Esophagus squamous epithelium (tissue), 5 donors: Measurements from ENCODE around the gene ENOX2. TPM values are rescaled to one million over a fixed set of nuclear protein-coding genes. Genes with fewer than 3 reads are reported as not detected.

Experiments
- DNase-seq: peaks from one replicate; lab custom pipeline; 2025; lab: John Stamatoyannopoulos, UW
- H3K27ac ChIP-seq, 4 donors: fragments of 200-600 bp; sonication (generic); one replicate each; pipeline ENCODE4 v1.5.1; 2016 to 2019; ENCODE audit warnings: mild to moderate bottlenecking in 1 of 4
- H3K27me3 ChIP-seq, 4 donors: fragments of 200-600 bp; sonication (generic); 1 replicate in 3 of 4; 2 replicates in 1 of 4; pipeline versions ENCODE4 v1.5.1 to v1.6.0; 2017 to 2021; ENCODE audit warnings: antibody characterized with exemption in 1 of 4
- H3K36me3 ChIP-seq, 3 donors: fragments of 200-600 bp; sonication (generic); one replicate each; pipeline ENCODE4 v1.5.1; 2016 to 2019
- H3K4me1 ChIP-seq, 3 donors: fragments of 200-600 bp; sonication (generic); one replicate each; pipeline ENCODE4 v1.5.1; 2017 to 2019
- H3K4me3 ChIP-seq, 4 donors: fragments of 200-600 bp; sonication (generic); 1 replicate in 3 of 4; 2 replicates in 1 of 4; pipeline ENCODE4 v1.5.1; 2016 to 2019; ENCODE audit warnings: mild to moderate bottlenecking in 2 of 4, moderate library complexity in 1 of 4
- H3K9me3 ChIP-seq, 3 donors: fragments of 200-600 bp; sonication (generic); one replicate each; pipeline ENCODE4 v1.5.1; 2016 to 2019
- POLR2A ChIP-seq, 4 donors: fragments of 450-650 bp; IDR thresholded peaks; one replicate each; pipeline ENCODE4 v1.6.1; 2017; ENCODE audit warnings: antibody characterized with exemption in 4 of 4, mild to moderate bottlenecking in 4 of 4, moderate library complexity in 3 of 4
- WGBS, 2 donors: methylation state at CpG; one replicate each; pipeline ENCODE4 v1.1.5; 2018; 5-methylcytosine and 5-hydroxymethylcytosine counted together
- intact Hi-C: fragments of 100-400 bp; cut with DNase I; formaldehyde crosslinking; loops from one replicate; pipeline ENCODE4 v1.15.0; 2022
- total RNA-seq, 4 donors: library from RNA; depleted of rRNA; stranded (reverse); fragments of >200 nt; gene quantifications; one replicate each; pipeline ENCODE4 v1.1.0, GENCODE V29; 2016
- TF ChIP-seq, protein P1 (sequence below), 6 experiments: fragments of 450-650 bp in 4 of 6; fragments of 200-600 bp in 2 of 6; sonication (generic) in 2 of 6; IDR thresholded peaks; one replicate each; pipeline ENCODE4 v1.5.1; 2016 to 2019; ENCODE audit warnings: antibody characterized with exemption in 6 of 6, mild to moderate bottlenecking in 4 of 6, moderate library complexity in 4 of 6
- donor health status: DM: yes; HTN: yes; CAD: no.

ENOX2 gene
- total RNA-seq, 4 donors from 2014 or later: 5.4 to 13.7 (median 11.4) TPM

DNA sequence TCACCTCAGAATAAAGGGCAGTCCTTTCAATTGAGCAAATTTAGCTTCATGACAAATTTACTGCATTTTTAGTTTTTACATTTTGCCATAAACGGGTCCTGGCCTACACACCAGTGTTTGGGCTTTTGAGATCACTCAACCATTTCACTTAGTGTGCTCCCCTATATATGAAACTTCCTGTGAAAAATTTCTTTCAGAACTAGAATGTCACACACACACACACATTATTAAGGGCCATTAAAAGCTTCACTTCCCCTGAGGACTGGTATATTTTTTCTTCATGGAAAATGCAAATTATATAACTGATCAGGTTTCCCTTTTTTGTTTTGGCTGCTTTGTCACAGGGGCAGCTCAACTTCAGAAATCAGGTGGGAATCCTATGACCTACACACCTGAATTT is 206.5 kb downstream of the ENOX2 start:
- Histone ChIP-seq H3K9me3 (no peaks in the 10 kb centered on the region), H3K4me1 (no peaks in the 10 kb centered on the region), H3K4me3 (no peak overlapping the region), H3K36me3 (no peaks in the 10 kb centered on the region), H3K27me3 (no peaks in the 10 kb centered on the region), H3K27ac (no peak overlapping the region)
- DNase-seq: no peak
- 65% methylated on average over 1 of the region's 1 CpG for WGBS, 2 donors
- intact Hi-C loops: no loop called here
- no peak for TF ChIP-seq POLR2A (IDR thresholded peaks at IDR 0.05)
- TF ChIP-seq, protein P1, sequence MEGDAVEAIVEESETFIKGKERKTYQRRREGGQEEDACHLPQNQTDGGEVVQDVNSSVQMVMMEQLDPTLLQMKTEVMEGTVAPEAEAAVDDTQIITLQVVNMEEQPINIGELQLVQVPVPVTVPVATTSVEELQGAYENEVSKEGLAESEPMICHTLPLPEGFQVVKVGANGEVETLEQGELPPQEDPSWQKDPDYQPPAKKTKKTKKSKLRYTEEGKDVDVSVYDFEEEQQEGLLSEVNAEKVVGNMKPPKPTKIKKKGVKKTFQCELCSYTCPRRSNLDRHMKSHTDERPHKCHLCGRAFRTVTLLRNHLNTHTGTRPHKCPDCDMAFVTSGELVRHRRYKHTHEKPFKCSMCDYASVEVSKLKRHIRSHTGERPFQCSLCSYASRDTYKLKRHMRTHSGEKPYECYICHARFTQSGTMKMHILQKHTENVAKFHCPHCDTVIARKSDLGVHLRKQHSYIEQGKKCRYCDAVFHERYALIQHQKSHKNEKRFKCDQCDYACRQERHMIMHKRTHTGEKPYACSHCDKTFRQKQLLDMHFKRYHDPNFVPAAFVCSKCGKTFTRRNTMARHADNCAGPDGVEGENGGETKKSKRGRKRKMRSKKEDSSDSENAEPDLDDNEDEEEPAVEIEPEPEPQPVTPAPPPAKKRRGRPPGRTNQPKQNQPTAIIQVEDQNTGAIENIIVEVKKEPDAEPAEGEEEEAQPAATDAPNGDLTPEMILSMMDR (IDR thresholded peaks at IDR 0.05): no peak

DNA sequence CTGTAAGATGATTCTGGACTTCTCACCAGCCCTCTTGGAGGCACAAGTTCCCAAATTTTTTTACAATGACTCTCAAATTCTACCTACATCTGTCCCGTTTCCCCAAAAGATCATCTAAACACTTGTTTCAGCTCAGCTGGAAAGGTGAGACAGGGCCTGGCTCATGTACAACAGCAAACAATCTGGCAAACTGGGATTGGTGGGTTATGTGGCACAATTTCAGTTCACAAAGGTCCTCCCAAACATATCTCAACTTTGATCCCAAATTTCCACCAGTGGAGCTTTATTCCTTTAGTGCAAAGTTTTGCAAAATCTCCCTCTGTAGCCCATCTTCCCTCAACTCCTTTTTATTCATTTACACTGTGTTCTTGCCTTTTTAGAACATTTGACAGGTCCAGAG is 207.1 kb downstream of the ENOX2 start:
- H3K36me3 ChIP-seq: no peaks in the 10 kb centered on the region
- intact Hi-C loops: no loop called here
- H3K4me1 ChIP-seq: no peaks in the 10 kb centered on the region
- H3K9me3 ChIP-seq: no peaks in the 10 kb centered on the region
- 69% methylated on average over 1 of the region's 1 CpG; no CpG with 5 or more reads in 1 of the 2 donors for WGBS, 2 donors
- TF ChIP-seq, protein P1 (IDR thresholded peaks at IDR 0.05): no peak
- TF ChIP-seq POLR2A (IDR thresholded peaks at IDR 0.05): no peak
- no peak overlapping the region for H3K27ac ChIP-seq
- no peaks in the 10 kb centered on the region for H3K27me3 ChIP-seq
- DNase-seq: no peak
- no peak overlapping the region for H3K4me3 ChIP-seq

DNA sequence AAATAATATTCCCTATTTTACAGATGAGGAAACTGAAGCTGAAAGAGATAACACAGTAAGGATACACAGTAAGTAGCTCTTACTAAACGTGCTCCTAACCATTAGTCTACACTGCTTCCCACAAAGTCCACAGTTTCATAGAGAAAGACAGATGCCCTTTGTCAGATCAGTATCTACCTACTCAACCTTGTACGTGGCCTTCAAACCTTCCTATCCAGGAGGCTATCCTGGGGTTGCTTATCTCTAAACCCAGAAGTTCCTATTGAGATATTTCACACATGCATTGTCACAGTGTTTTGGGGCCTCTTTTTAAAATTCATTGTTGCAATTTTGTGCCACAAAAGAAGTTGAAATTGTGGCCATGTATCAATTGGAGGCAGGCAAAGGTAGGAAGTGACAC is 208.0 kb downstream of the ENOX2 start:
- no peak for DNase-seq
- Histone ChIP-seq H3K4me3 (no peak overlapping the region), H3K9me3 (no peaks in the 10 kb centered on the region), H3K27ac (no peak overlapping the region), H3K4me1 (no peaks in the 10 kb centered on the region), H3K27me3 (no peaks in the 10 kb centered on the region), H3K36me3 (no peaks in the 10 kb centered on the region)
- WGBS, 2 donors: 49 to 88% methylated on average over 1 to 2 of the region's 2 CpGs
- intact Hi-C loops: no loop called here
- TF ChIP-seq, protein P1 (IDR thresholded peaks at IDR 0.05): no peak
- TF ChIP-seq POLR2A (IDR thresholded peaks at IDR 0.05): no peak

DNA sequence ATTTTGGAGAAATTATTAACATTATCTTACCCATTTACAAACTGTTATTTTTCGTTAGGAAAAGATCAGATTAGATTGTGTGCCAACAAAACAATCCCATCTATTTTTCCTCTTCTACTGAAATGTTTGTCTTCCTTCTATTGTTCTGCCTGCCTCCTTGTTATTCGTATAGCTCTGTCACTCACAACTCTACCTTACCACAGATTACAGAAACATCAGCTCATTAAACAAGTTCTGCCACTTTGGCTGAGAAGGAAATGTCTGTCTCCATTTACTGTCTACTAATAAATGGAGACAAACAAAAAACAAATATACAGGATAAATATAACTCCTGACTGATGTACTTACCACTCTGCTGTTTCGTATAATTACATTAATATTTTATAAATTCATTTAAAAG is 211.4 kb downstream of the ENOX2 start:
- Histone ChIP-seq H3K9me3 (no peaks in the 10 kb centered on the region), H3K4me1 (no peaks in the 10 kb centered on the region), H3K4me3 (no peak overlapping the region), H3K27ac (no peak overlapping the region), H3K27me3 (no peaks in the 10 kb centered on the region), H3K36me3 (peaks cover 0 to 24% (median 0%) of the 10 kb centered on the region in 3 donors)
- DNase-seq: no peak
- no peak for TF ChIP-seq POLR2A (IDR thresholded peaks at IDR 0.05)
- TF ChIP-seq, protein P1 (IDR thresholded peaks at IDR 0.05): no peak
- intact Hi-C loops: no loop called here
- WGBS, 2 donors: 63 to 64% methylated on average over 3 of the region's 3 CpGs

DNA sequence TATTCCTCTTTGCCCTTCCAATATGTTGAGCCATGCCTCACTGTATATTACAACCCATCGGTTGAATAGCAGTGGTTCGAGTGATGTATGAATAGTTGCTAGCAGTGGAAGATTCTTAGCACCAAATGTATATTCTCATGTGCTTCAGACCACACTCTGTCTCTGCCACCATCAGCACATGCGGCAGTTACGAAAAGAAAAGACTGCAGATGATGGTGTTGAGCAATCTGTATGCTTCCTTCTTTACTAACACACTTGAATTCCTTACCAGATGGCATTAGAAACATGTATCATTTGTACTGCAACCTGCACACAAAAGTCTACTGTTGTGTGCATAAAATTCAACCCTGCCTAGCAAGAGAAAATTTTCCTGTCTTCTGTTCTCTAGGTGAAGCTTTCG is 214.6 kb downstream of the ENOX2 start:
- 83 to 85% methylated on average over 4 to 5 of the region's 5 CpGs for WGBS, 2 donors
- H3K9me3 ChIP-seq: no peaks in the 10 kb centered on the region
- intact Hi-C loops: no loop called here

More for the DNA sequence above, 214.6 kb downstream of the ENOX2 start:
- no peaks in the 10 kb centered on the region for H3K27me3 ChIP-seq
- H3K4me1 ChIP-seq: no peaks in the 10 kb centered on the region
- no peak overlapping the region for H3K4me3 ChIP-seq
- H3K36me3 ChIP-seq: peaks cover 0 to 26% (median 0%) of the 10 kb centered on the region in 3 donors
- no peak for DNase-seq
- TF ChIP-seq, protein P1 (IDR thresholded peaks at IDR 0.05): no peak
- TF ChIP-seq POLR2A (IDR thresholded peaks at IDR 0.05): no peak
- no peak overlapping the region for H3K27ac ChIP-seq
